A673 (cell line): ENCODE data around the gene SCGB3A2. TPM values are rescaled to one million over a fixed set of nuclear protein-coding genes. Genes with fewer than 3 reads are reported as not detected.

Source experiments
- BruUV-seq: library from RNA; stranded (reverse); fragments of 400-500 nt; replicated peaks from 2 replicates; lab custom pipeline; 2021; lab: Mats Ljungman, UMichigan
- CTCF ChIA-PET: fragments of 300-600 bp; sonication (Branson Sonifier 250); formaldehyde crosslinking; loops from one replicate; lab custom pipeline; 2022; ENCODE audit warnings: antibody characterized with exemption; lab: Charles Lee
- POLR2A ChIA-PET: fragments of 300-600 bp; sonication (Branson Sonifier 250); formaldehyde crosslinking; loops from one replicate; lab custom pipeline; 2022; ENCODE audit warnings: antibody characterized with exemption; ENCODE audit not compliant: low non-redundant PET; lab: Charles Lee
- DNase-seq: peaks from one replicate; pipeline ENCODE4 v3.0.0-alpha.2; 2015; ENCODE audit warnings: low spot score
- H3K27ac ChIP-seq: fragments of 200-600 bp; sonication (generic); 2 replicates; pipeline ENCODE4 v1.5.1; 2016; ENCODE audit warnings: mixed run types, low read depth, mild to moderate bottlenecking, mixed read lengths, antibody characterized with exemption, low read length; ENCODE audit not compliant: poor library complexity, severe bottlenecking
- H3K27me3 ChIP-seq: fragments of 200-600 bp; sonication (generic); replicated peaks from 2 replicates; pipeline ENCODE4 v1.6.1; 2017; ENCODE audit warnings: mixed run types, low read depth, mild to moderate bottlenecking, mixed read lengths, antibody characterized with exemption, low read length; ENCODE audit not compliant: insufficient read depth, poor library complexity
- H3K36me3 ChIP-seq: fragments of 200-600 bp; sonication (generic); 2 replicates; pipeline ENCODE4 v1.6.1; 2016; ENCODE audit warnings: mixed run types, mild to moderate bottlenecking, mixed read lengths, antibody characterized with exemption, low read length; ENCODE audit not compliant: insufficient read depth, poor library complexity, severe bottlenecking
- H3K4me1 ChIP-seq: fragments of 200-600 bp; sonication (generic); 2 replicates; pipeline ENCODE4 v1.6.1; 2017; ENCODE audit warnings: mixed run types, mild to moderate bottlenecking, mixed read lengths, antibody characterized with exemption, low read length; ENCODE audit not compliant: insufficient read depth, poor library complexity, severe bottlenecking
- H3K4me3 ChIP-seq: fragments of 200-600 bp; sonication (generic); 2 replicates; pipeline ENCODE4 v1.5.1; 2016; ENCODE audit warnings: low read depth, mixed run types, mild to moderate bottlenecking, mixed read lengths, low read length; ENCODE audit not compliant: poor library complexity, severe bottlenecking
- H3K9me3 ChIP-seq: fragments of 200-600 bp; sonication (generic); 2 replicates; pipeline ENCODE4 v1.6.1; 2016; ENCODE audit warnings: mixed run types, low read depth, mild to moderate bottlenecking, mixed read lengths, antibody characterized with exemption, low read length; ENCODE audit not compliant: poor library complexity, severe bottlenecking
- CTCF ChIP-seq: fragments of 300-800, 200-600 bp; sonication (generic); conservative IDR thresholded peaks from 2 replicates; pipeline ENCODE4 v1.5.1; 2017; ENCODE audit warnings: low read depth, mild to moderate bottlenecking, antibody characterized with exemption, low read length, moderate library complexity, mixed read lengths
- EZH2 ChIP-seq: fragments of 200-600 bp; sonication (generic); IDR thresholded peaks from 2 replicates; pipeline ENCODE4 v1.6.1; 2017; ENCODE audit warnings: borderline replicate concordance, low read depth, mild to moderate bottlenecking, mixed read lengths, antibody characterized with exemption, low read length; ENCODE audit not compliant: poor library complexity, severe bottlenecking
- intact Hi-C: fragments of 100-400 bp; cut with micrococcal nuclease; formaldehyde crosslinking; loops from one replicate; pipeline ENCODE4 v1.10.0; 2022; ENCODE audit not compliant: unreplicated experiment
- total RNA-seq: library from RNA; stranded (reverse); gene quantifications from 2 replicates; pipeline ENCODE4 v1.2.3, GENCODE V29; 2021

The SCGB3A2 gene
- total RNA-seq, 1 experiment from 2014 or later, result not detected

- H3K4me1 ChIP-seq, result no peaks in the 10 kb centered on the region
- no peaks in the 10 kb centered on the region for H3K36me3 ChIP-seq
- no peak overlapping the region for H3K4me3 ChIP-seq
- BruUV-seq, result no TSS peak
- ChIA-PET POLR2A (no interaction called here), CTCF (no interaction called here)
- no peak for TF ChIP-seq CTCF
- no peak for TF ChIP-seq EZH2
- no peak overlapping the region for H3K27ac ChIP-seq
- DNase-seq, result no peak
- peaks cover 3% of the 10 kb centered on the region for H3K27me3 ChIP-seq
- intact Hi-C loops, result no loop called here
- H3K9me3 ChIP-seq, result no peaks in the 10 kb centered on the region
These were observed 23.1 kb downstream of the SCGB3A2 start for GRCh38 chr5:147901599-147902039.

- TF ChIP-seq CTCF, result no peak
- no peak for TF ChIP-seq EZH2
- DNase-seq, result peak; percentile 31
- Histone ChIP-seq H3K36me3 (no peaks in the 10 kb centered on the region), H3K4me3 (no peak overlapping the region), H3K27ac (no peak overlapping the region), H3K27me3 (peaks cover 2% of the 10 kb centered on the region), H3K4me1 (no peaks in the 10 kb centered on the region), H3K9me3 (no peaks in the 10 kb centered on the region)
- BruUV-seq, result no TSS peak
- ChIA-PET CTCF (no interaction called here), POLR2A (no interaction called here)
- intact Hi-C loops, result no loop called here
These were observed 24.2 kb downstream of the SCGB3A2 start for GRCh38 chr5:147902609-147903115.

- BruUV-seq, result no TSS peak
- POLR2A ChIA-PET, result no interaction called here
- no peak overlapping the region for H3K27ac ChIP-seq
These were observed 25.6 kb downstream of the SCGB3A2 start for GRCh38 chr5:147904110-147904509.

More at GRCh38 chr5:147904110-147904509, 25.6 kb downstream of the SCGB3A2 start:
- no peaks in the 10 kb centered on the region for H3K27me3 ChIP-seq
- intact Hi-C loops, result no loop called here
- no peaks in the 10 kb centered on the region for H3K36me3 ChIP-seq
- H3K4me3 ChIP-seq, result no peak overlapping the region
- no peaks in the 10 kb centered on the region for H3K9me3 ChIP-seq
- DNase-seq, result no peak
- no peaks in the 10 kb centered on the region for H3K4me1 ChIP-seq
- CTCF ChIA-PET, result no interaction called here
- TF ChIP-seq CTCF (no peak), EZH2 (no peak)
